ENCODE results near the gene DNAJC11.
"Not testable (repeated sequence)": the region's sequence is repeated elsewhere in the genome, so short reads cannot be mapped to it uniquely, and the experiment has no call there.

Gene DNAJC11, protein sequence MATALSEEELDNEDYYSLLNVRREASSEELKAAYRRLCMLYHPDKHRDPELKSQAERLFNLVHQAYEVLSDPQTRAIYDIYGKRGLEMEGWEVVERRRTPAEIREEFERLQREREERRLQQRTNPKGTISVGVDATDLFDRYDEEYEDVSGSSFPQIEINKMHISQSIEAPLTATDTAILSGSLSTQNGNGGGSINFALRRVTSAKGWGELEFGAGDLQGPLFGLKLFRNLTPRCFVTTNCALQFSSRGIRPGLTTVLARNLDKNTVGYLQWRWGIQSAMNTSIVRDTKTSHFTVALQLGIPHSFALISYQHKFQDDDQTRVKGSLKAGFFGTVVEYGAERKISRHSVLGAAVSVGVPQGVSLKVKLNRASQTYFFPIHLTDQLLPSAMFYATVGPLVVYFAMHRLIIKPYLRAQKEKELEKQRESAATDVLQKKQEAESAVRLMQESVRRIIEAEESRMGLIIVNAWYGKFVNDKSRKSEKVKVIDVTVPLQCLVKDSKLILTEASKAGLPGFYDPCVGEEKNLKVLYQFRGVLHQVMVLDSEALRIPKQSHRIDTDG

GRCh38 chr1:6701437-6702153 lies at the start of gene DNAJC11:
TSS of gene DNAJC11 (minus strand) at chr1:6701816. CDS start at chr1:6701800, 16 bp downstream.
- peak within 1 kb of the TSS; percentile 69 for H3K27ac ChIP-seq
- TF ChIP-seq CTCF (IDR thresholded peaks at IDR 0.05) (peak; percentile 100), ZFX (IDR thresholded peaks at IDR 0.05; ENCODE audit: borderline replicate concordance) (no peak)

GRCh38 chr1:6750490-6750889 lies 48.9 kb upstream of the DNAJC11 start:
- no peak for TF ChIP-seq CTCF (IDR thresholded peaks at IDR 0.05)
- TF ChIP-seq ZFX (IDR thresholded peaks at IDR 0.05; ENCODE audit: borderline replicate concordance) = no peak

GRCh38 chr1:6747674-6748073 lies 46.1 kb upstream of the DNAJC11 start:
- no peak overlapping the region for H3K27ac ChIP-seq

More at GRCh38 chr1:6750490-6750889, 48.9 kb upstream of the DNAJC11 start:
- H3K27ac ChIP-seq = no peak overlapping the region

DNA sequence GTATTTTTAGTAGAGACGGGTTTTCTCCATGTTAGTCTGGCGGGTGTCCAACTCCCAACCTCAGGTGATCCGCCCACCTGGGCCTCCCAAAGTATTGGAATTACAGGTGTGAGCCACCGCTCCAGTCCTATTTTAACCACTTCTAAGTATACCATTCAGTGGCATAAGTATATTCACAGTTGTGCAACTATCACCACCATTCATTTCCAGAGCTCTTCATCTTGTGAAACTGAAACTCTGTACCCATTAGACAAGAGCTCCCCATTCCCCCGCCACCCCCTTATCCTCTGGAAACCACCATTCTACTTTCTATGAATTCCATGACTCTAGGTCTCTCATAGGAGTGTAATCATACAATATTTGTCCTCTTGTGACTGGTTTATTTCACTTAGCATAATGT lies 43.5 kb upstream of the DNAJC11 start:
- H3K27ac ChIP-seq = no peak overlapping the region
- no peak for TF ChIP-seq ZFX (IDR thresholded peaks at IDR 0.05; ENCODE audit: borderline replicate concordance)
- no peak for TF ChIP-seq CTCF (IDR thresholded peaks at IDR 0.05)

More at GRCh38 chr1:6747674-6748073, 46.1 kb upstream of the DNAJC11 start:
- no peak for TF ChIP-seq ZFX (IDR thresholded peaks at IDR 0.05; ENCODE audit: borderline replicate concordance)
- no peak for TF ChIP-seq CTCF (IDR thresholded peaks at IDR 0.05)

DNA sequence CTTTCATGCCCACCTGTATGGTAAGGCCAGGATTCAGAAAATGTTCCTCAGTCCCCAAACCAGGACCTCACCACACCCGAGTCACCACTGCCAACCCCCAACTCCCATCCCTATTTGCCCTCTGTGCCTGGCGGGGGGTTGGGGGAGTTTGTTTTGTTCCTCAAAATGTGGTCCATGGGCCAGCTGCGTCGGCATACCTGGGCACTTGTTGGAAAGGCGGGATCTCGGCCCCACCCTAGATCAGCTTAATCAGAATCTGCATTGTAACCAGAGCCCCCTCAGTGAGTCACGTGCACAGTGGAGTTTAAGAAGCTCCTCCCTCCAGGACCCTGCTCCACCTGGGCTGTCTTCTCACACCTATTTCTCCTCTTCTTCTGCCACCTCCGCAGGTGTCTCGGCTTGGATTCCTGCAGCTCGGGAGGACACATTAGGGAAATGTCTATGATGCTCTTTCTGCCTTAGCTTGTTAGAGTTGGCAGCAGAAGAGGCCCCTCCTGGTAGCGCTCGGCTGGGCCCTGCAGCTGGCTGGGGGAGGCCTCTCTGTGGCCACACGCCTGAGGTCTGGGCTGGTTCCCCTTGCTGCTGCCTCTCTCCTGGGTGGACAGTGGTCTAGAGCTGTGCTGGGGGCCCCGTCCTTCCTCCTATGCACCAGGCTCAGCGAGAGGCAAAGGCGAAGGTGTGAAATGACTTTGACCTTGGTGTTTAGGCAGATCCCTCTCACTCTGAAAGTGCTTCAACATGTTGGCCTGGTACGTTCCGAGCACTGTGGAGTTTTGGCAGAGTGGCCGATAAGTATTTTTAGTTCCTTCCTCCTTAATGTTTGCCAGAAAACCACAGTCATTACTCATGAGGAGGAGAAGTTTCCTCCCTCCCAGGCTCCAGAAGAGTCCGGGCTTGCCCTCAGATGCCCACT lies 41.8 kb upstream of the DNAJC11 start:
- no peak for TF ChIP-seq ZFX (IDR thresholded peaks at IDR 0.05; ENCODE audit: borderline replicate concordance)
- TF ChIP-seq CTCF (IDR thresholded peaks at IDR 0.05) = no peak
- H3K27ac ChIP-seq = no peak overlapping the region

DNA sequence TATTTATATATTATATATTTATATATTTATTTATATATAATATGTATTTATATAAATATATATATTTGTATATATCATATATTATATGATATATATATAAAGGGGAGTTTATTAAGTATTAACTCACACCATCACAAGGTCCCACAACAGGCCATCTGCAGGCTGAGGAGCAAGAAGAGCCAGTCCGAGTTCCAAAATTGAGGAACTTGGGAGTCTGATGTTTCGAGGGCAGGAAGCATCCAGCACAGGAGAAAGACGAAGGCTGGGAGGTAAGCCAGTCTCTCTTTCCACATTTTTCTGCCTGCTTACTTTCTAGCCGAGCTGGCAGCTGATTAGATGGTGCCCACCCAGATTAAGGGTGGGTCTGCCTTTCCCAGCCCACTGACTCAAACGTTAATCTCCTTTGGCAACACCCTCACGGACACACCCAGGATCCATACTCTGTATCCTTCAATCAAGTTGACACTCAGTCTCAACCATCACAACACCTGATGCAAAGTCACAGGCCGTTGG lies 41.1 kb upstream of the DNAJC11 start:
- not testable (repeated sequence) for H3K27ac ChIP-seq
